ENCODE data around the gene ABCG1.
A peak's percentile ranks its signal among the peaks of the same experiment; 100 is the strongest.

Gene ABCG1

DNA sequence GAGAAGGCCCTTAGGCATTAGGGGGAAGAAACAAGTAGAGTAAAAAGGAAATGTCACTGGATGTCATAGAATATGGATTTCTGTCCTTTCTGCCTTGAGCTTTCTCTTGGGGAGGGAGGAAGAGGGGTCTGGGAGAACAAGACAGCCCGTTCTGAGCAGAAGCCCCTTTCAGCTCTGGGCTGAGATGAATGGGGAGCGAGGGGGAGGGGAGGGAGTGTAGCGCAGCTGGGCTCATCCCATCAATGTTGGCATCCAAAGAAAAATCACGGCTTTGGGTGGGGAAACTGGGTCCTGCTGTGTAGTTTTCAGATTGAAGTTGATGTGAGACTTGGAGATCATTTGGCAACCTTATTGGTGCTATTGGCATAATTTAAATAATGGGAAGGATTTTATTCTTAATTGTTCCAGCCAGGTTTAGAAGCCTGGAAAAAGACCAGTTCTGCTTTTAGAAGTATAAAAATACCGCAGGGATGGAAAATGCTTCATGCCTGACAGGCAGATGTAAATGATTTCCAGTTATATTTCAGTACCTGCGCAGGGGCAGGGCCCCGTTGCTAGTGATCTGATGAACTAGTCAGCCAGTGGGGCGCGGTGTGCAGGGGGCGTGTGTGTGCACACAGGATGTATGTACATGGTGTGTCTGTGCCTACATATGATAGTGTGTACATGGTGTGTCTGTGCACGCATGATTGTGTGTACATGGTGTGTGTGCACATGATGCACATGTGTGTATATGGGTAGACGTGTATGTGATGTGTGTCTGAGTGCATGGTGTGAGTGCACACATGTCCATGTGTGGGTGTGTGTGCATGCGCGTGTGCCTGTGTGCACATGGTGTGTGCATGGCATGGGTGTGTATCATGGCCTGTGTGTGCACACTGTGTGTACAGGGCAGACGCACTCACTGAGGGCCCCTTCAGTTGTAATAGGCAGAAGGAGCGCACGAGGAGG lies 36.0 kb downstream of the ABCG1 start:
- TF ChIP-seq, protein P1, sequence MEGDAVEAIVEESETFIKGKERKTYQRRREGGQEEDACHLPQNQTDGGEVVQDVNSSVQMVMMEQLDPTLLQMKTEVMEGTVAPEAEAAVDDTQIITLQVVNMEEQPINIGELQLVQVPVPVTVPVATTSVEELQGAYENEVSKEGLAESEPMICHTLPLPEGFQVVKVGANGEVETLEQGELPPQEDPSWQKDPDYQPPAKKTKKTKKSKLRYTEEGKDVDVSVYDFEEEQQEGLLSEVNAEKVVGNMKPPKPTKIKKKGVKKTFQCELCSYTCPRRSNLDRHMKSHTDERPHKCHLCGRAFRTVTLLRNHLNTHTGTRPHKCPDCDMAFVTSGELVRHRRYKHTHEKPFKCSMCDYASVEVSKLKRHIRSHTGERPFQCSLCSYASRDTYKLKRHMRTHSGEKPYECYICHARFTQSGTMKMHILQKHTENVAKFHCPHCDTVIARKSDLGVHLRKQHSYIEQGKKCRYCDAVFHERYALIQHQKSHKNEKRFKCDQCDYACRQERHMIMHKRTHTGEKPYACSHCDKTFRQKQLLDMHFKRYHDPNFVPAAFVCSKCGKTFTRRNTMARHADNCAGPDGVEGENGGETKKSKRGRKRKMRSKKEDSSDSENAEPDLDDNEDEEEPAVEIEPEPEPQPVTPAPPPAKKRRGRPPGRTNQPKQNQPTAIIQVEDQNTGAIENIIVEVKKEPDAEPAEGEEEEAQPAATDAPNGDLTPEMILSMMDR (conservative IDR thresholded peaks at IDR 0.05): no peak
- no peak overlapping the region for H3K27ac ChIP-seq

- TF ChIP-seq, protein P1 (conservative IDR thresholded peaks at IDR 0.05): no peak
- H3K27ac ChIP-seq: no peak overlapping the region
Measured at GRCh38 chr21:42255825-42256224, 36.9 kb downstream of the ABCG1 start.

GRCh38 chr21:42256316-42256715 lies 37.4 kb downstream of the ABCG1 start:
- no peak overlapping the region for H3K27ac ChIP-seq
- TF ChIP-seq, protein P1 (conservative IDR thresholded peaks at IDR 0.05): no peak

DNA sequence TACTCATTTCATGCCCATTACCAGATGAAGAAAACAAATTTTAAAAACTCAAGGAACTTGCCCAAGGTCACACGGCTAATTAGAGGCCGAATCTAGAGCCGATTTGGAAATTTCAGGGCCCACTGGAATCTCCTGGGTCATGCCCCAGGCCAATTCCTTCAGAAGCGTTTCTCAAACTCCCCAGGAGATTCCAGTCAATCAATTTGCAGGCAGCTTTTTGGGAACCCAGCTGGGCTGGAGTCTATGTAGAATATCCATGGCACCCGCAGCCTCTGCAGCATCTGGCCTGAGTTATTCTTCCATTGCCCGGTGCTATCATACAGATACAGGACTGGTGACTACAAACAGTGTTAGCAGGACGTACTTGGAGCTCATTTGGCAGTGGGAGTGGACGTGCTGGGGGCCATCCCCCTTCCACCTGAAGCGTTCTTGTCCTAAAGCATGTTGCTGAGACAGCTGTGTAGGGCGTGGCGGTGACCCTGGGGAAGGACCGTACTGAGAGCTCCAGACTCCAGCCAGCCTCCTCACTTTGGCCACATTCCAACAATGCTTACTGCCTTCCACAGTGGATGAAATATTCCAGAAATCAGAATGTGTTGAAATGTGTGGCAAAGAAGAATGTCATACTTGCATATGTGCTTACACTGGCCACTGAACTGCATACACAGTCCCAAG lies 38.3 kb downstream of the ABCG1 start:
- TF ChIP-seq, protein P1 (conservative IDR thresholded peaks at IDR 0.05): no peak
- H3K27ac ChIP-seq: no peak overlapping the region

GRCh38 chr21:42258150-42258884 lies 39.4 kb downstream of the ABCG1 start:
- no peak overlapping the region for H3K27ac ChIP-seq
- TF ChIP-seq, protein P1 (conservative IDR thresholded peaks at IDR 0.05): peak; percentile 80

DNA sequence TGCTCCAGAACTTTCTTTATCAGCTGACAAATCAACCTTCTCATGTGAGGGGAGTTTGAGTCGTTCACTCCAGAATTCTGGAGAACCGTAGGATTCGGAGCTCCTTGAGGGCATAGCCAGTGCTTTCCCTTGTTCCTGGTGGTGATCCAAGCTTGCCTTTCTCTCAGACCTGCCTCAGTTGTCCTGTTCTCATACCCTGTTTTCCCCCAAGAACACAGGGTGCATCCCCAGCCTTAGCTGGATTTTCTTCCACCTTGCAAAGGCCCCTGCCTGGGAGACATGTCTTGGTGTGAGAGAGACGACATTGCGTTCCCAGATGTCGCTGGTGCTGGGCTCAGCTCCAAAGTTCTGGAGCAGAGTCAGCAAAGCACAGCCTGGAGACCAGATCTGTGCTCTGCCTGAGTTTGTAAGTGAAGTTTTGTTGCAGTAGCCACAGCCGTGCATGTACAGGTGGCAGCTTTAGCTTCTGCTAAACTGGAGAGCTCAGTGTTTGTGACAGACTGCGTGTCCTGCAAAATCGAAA lies 40.0 kb downstream of the ABCG1 start:
- no peak overlapping the region for H3K27ac ChIP-seq
- TF ChIP-seq, protein P1 (conservative IDR thresholded peaks at IDR 0.05): peak; percentile 47; the same call in 1 of the 2 replicates

Measured in VCaP (cell line).